Stimulated activated CD4-positive, alpha-beta T cell treated with anti-CD3 and anti-CD28 coated beads, TNF-alpha, amount 100 ng/mL, for 4 hours (primary cell): Measurements from ENCODE around the gene SMIM44.

ENCODE experiments used
- DNase-seq, 3 experiments: peaks; one replicate each; pipeline ENCODE4 v3.0.0-alpha.2; 2020; ENCODE audit warnings: low read depth in 3 of 3

SMIM44 gene

DNA sequence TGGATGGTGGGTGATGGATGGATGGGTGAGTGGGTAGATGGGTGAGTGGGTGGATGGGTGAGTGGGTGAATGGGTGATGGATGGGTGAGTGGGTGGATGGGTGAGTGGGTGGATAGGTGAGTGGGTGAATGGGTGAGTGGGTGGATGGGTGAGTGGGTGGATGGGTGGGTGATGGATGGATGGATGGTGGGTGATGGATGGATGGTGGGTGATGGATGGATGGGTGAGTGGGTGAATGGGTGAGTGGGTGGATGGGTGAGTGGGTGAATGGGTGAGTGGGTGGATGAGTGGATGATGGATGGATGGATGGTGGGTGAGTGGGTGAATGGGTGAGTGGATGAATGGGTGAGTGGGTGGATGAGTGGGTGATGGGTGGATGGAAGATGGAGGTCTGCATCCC, 5.7 kb downstream of the SMIM44 start:
- no peak for DNase-seq

- no peak for DNase-seq
Observed at GRCh38 chr19:3476830-3477229, 6.4 kb downstream of the SMIM44 start.

DNA sequence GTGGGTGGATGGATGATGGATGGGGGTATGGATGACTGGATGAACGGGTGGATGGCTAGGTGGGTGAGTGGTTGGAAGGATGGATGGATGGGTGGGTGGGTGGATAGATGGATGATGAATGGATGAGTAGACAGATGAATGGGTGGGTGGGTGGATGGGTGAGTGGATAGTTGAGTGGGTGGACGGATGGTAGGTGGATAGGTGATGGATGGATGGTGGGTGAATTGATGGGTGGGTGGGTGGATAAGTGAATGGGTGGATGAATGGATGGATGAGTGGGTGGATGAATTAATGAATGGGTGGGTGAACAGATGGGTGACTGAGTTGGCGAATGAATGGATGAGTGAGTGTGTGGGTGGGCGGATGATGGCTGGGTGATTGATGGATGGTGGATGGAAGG, 7.8 kb downstream of the SMIM44 start:
- no peak for DNase-seq

DNA sequence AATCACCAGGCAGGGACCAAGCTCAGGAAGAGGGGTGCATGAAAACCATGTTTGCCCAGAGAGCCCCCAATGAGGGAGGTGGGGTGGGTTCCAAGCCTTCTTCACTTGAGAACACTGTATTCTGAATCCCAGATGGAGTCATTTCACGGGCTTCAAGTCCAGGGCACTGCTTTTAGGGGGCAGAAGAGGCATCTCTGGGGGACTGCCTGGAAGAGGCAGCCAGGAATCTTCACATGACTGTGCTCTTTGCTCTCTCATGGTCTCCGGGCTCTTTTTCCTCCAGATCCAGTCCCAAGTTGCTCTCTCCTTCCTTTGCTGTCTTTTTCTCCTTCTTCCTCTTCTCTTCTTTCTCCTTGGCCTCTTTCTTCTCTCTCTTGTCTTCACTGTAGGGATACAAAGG, 8.6 kb downstream of the SMIM44 start:
- no peak for DNase-seq

- DNase-seq = no peak
Observed at GRCh38 chr19:3474010-3474409, 9.2 kb downstream of the SMIM44 start.

GRCh38 chr19:3471954-3472655, 11.1 kb downstream of the SMIM44 start:
- no peak for DNase-seq

DNA sequence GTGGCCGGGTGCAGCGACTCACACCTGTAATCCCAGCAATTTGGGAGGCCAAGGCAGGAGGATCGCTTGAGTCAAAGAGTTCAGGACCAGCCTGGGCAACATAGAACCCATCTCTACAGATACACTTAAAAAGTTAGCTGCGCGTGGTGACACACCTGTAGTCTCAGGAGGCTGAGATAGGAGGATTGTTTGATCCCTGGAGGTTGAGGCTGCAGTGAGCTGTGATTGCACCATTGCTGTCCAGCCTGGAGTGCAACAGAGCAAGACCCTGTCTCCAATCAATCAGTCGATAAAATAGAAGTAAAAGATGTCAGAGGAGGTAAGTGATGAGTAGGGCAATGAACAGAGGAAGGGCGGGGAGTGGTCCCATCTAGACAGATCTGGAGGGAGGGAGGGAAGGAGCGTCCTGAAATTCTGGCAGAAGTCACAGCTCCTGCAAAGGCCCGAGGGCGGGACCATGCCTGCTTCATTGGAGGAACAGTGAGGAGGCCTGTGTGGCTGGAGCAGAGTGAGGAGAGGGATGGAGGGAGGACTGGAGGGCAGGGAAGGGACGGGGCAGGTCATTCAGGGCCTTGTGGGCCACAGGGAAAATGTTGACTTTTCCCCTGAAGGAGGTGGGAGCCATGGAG, 12.6 kb downstream of the SMIM44 start:
- DNase-seq = no peak

DNA sequence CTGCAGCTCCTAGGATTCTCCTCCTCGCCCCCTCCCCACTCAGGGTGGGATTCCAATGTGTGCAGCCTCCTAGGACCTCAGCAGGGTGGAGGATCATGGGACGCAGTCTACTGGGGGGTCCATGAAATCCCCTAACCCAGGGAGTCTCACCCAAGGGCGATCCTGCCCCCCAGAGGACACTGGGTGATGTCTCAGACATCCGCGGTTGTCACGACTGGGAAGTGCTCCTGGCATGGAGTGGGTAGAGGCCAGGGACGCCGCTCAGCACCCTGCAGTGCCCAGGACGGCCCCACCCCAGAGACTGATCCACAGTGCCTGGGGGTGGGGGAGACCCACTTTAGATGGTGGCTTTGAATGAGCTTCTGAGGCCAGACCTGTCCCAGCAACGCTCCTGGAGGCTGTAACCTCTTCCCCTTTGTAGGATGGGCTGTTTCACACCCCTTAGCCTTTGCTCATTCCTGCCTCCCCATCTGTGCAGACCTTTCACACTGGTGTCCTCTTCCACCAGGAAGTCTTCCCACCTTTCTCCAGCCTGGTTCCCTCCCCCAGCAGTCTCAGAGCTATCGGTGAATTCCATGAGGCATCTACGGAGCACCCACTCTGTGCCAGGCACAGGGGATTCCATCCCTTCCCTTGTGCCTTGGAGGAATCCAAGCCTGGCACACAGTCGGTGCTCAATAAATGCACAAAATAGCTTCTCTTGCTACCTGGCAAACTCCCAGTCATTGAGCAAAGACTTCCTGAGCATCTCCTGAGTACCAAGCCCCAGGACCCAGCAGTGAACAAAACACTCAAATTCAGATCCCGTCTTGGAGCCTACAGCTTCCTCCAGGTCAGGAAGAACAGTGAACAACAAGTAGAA, 13.4 kb downstream of the SMIM44 start:
- no peak for DNase-seq

GRCh38 chr19:3468211-3468610, 15.0 kb downstream of the SMIM44 start:
- no peak for DNase-seq

GRCh38 chr19:3467437-3468198, 15.6 kb downstream of the SMIM44 start:
- no peak for DNase-seq

GRCh38 chr19:3466635-3467034, 16.6 kb downstream of the SMIM44 start:
- DNase-seq = no peak

- DNase-seq = no peak
Observed at GRCh38 chr19:3465552-3465951, 17.7 kb downstream of the SMIM44 start.

GRCh38 chr19:3464587-3465235, 18.5 kb downstream of the SMIM44 start:
- no peak for DNase-seq

DNA sequence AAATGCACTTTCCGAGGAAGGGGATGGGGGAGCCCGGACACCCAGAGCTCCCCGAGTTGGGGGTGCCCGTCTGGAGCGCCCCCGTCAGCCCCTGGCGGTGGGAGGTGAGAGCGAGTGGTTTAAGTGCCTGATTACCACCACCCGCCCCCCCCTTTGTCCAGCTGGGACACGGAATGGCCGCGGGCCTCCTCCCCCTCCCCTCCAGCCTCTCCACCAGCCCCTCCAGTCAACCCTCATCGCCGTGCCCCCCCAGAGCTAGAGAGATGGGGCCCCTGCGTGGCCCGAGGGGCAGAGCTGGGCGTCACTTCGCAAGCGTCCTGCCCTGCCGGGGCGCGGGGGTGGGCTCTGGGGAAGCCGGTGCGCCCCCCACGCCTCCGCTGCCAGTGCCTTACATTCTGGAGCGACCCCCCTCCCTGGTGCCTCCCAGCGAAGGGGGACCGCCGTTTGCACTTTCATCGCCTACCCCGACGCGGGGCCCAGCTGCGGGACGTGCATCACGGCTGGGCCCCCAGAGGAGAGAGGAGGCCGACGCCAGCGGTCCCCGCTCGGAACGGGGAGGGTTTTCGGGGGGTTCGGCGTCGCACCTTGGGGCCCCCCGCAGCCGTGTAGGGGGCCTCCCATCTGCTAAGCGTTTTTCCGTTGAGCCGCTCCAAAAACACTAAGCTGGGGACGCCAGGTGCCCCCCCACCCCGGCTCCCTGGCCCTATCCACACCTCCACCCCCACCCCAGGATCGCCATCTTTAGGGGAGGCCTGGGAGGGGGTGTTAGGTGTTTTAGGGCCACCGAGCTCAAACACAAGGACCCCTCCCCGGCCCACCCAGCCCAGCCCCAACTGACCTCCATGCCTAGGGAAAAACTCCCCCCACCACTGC, 19.3 kb downstream of the SMIM44 start:
- no peak for DNase-seq

- no peak for DNase-seq
Observed at GRCh38 chr19:3462991-3463713, 20.1 kb downstream of the SMIM44 start.

DNA sequence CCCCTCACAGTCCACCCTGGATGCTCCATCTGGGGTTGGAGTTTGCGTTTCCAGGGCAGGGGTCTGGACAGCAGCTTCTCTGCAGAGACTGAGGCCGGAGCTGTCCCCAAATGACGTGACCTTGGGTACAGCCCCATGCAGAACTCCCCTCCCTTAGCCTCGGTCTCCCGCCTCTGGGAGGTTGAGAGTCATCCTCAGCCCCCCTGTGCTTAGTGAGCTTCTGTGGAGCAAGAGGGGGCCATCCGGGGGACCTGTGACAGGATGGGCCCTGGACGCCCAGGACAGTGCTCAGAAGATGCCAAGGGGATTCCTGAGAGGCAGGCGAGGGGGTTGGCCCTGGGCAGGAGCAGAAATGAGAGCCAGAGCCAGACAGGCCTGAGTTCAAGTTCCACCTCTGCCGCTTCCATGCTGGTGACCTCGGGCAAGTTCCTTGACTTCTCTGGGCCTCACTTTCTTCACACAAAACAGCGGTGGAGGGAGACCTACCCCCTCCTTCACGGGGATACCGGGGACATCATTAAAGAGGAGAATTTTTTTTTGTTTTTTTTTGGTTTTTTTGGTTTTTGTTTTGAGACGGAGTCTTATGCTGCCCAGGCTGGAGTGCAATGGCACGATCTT, 23.2 kb downstream of the SMIM44 start:
- no peak for DNase-seq

- DNase-seq = no peak
Observed at GRCh38 chr19:3459089-3459881, 24.0 kb downstream of the SMIM44 start.

DNA sequence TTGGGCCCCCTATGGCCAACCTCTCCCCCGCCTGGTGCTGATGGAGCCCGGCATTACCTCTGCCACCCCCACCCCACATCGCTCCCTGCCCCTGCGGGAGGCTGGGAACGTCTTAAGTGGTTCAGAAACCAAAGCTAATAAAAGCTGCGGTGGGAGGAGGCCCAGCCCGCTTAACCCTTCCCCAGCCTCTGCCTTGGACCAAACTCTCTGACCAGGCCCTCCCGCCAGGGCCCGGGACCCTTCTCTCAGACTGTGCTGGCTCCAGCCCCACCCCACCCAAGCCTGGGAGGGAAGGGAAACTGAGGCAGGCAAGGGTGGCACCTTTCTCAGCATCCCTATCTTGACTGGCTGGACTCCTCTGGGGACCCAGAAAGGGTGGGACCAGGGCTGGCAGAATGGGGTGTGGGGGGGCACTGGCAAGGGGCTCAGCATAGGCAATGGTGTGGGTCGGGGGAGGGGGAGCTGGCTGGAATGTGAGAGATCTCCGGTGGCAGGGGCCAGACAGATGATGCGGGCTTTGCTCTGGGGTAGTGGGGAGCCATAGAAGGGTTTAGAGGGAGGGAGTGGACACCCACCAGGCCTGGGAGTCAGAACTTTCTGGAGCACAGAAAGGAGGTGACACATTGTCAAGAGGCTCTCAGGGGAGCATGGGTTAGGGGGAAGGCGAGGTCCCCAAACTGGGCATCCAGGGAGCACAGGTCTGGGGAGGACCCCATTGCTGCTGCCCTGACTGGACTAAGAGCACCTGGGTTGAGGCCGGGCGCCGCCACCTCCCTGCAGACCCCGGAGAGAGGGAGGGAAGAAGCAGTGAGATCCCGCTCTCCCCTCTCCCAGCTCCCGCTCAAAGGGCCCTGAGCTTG, 24.8 kb downstream of the SMIM44 start:
- no peak for DNase-seq
